ENCODE measurements around the gene LGALS1. TPM values are rescaled to one million over a fixed set of nuclear protein-coding genes. Genes with fewer than 3 reads are reported as not detected.

LGALS1 gene
- total RNA-seq, 1 experiment from 2014 or later, result 32.8 TPM

DNA sequence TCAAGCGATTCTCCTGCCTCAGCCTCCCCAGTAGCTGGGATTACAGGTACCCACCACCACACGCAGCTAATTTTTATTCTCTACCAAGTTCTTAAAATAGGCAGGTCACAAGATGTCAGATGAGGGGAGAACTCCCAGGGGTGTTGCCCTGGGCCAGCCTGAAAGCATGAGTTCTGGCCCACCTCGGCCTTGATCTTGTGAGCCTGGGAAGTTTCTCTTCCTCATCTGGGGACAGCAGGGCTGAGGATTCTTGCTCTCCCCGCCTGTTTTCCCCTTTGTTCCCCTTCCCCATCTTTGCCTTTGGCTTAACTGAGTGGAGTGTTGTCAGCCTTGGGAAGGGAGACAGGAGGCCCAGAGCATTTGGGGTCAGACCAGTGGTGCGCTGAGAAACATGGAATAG, 13.4 kb upstream of the LGALS1 start:
- H3K27me3 ChIP-seq (ENCODE audit: insufficient read depth, low read length), result no peaks in the 10 kb centered on the region
- no peak overlapping the region for H3K23ac ChIP-seq (ENCODE audit: insufficient read length, low read depth, low read length)
- H2AFZ ChIP-seq (ENCODE audit: low read length), result no peak overlapping the region
- Mint-ChIP-seq H3K27ac (0 out of 7 replicates have a peak overlapping the region, but pooled peaks of 1 of the 3 experiments have one; percentile 5), H3K4me1 (peaks cover 22 to 23% of the 10 kb centered on the region in 2 experiments), H3K9me3 (no peaks in the 10 kb centered on the region), H3K36me3 (ENCODE audit: insufficient read depth in 1 of 3, low read depth in 3 of 3) (peaks cover 13 to 34% (median 32%) of the 10 kb centered on the region in 3 experiments; a peak in 6 of 7 replicates), H3K4me3 (no peak overlapping the region), H3K27me3 (ENCODE audit: low read depth) (no peaks in the 10 kb centered on the region)
- H4K8ac ChIP-seq (replicated peaks; ENCODE audit: insufficient read length, low read depth, low read length), result no peak overlapping the region
- peaks cover 7% of the 10 kb centered on the region for H3K23me2 ChIP-seq (ENCODE audit: insufficient read length, low read depth, low read length, poor library complexity, severe bottlenecking)
- H4K91ac ChIP-seq (ENCODE audit: insufficient read length, low read depth, low read length), result no peak overlapping the region
- H2BK5ac ChIP-seq (ENCODE audit: insufficient read length, low read length), result no peak overlapping the region
- no peak overlapping the region for H3K56ac ChIP-seq (ENCODE audit: insufficient read length, low read depth, low read length)
- H2BK15ac ChIP-seq (ENCODE audit: low read depth, low read length), result no peak overlapping the region
- H3K9me3 ChIP-seq (ENCODE audit: control insufficient read depth, low read depth, low read length), result no peaks in the 10 kb centered on the region
- H3K79me2 ChIP-seq (ENCODE audit: insufficient read depth, low read length), result peaks cover 27% of the 10 kb centered on the region; the same call in 1 of the 2 replicates
- no peak for DNase-seq
- H2BK120ac ChIP-seq (ENCODE audit: low read depth, low read length, poor library complexity, severe bottlenecking), result no peak overlapping the region
- H2BK12ac ChIP-seq (ENCODE audit: insufficient read length, low read depth, low read length), result no peak overlapping the region
- H4K20me1 ChIP-seq (ENCODE audit: control insufficient read depth, insufficient read depth, insufficient read length), result no peaks in the 10 kb centered on the region
- H3K27ac ChIP-seq (ENCODE audit: insufficient read length, low read depth, low read length), result no peak overlapping the region
- peaks cover 15% of the 10 kb centered on the region for H3K79me1 ChIP-seq (ENCODE audit: insufficient read depth, low read depth, low read length, poor library complexity, severe bottlenecking)
- H3T11ph ChIP-seq (ENCODE audit: low read length), result no peak overlapping the region
- H3K4me1 ChIP-seq (ENCODE audit: insufficient read depth, low read length), result peaks cover 2% of the 10 kb centered on the region; the same call in 1 of the 2 replicates
- no CpG with 5 or more reads among the region's 5 CpGs for WGBS (ENCODE audit: extremely low coverage, insufficient read length, low lambda C conversion rate)
- no peak overlapping the region for H2BK20ac ChIP-seq (ENCODE audit: low read depth, low read length, poor library complexity, severe bottlenecking)
- H3K4ac ChIP-seq (ENCODE audit: low read depth, low read length), result no peak overlapping the region
- no peak overlapping the region for H4K5ac ChIP-seq (ENCODE audit: insufficient read length, low read depth, low read length)
- TF ChIP-seq, protein P1, sequence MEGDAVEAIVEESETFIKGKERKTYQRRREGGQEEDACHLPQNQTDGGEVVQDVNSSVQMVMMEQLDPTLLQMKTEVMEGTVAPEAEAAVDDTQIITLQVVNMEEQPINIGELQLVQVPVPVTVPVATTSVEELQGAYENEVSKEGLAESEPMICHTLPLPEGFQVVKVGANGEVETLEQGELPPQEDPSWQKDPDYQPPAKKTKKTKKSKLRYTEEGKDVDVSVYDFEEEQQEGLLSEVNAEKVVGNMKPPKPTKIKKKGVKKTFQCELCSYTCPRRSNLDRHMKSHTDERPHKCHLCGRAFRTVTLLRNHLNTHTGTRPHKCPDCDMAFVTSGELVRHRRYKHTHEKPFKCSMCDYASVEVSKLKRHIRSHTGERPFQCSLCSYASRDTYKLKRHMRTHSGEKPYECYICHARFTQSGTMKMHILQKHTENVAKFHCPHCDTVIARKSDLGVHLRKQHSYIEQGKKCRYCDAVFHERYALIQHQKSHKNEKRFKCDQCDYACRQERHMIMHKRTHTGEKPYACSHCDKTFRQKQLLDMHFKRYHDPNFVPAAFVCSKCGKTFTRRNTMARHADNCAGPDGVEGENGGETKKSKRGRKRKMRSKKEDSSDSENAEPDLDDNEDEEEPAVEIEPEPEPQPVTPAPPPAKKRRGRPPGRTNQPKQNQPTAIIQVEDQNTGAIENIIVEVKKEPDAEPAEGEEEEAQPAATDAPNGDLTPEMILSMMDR (conservative IDR thresholded peaks at IDR 0.05), result no peak
- no peak overlapping the region for H3K9ac ChIP-seq (ENCODE audit: extremely low read depth, insufficient read length, low read length)
- H3K18ac ChIP-seq (ENCODE audit: insufficient read length, low read depth, low read length), result no peak overlapping the region
- no peak overlapping the region for H3K14ac ChIP-seq (ENCODE audit: insufficient read depth, low read length)
- H2AK5ac ChIP-seq (ENCODE audit: insufficient read length, low read length), result no peak overlapping the region
- H3K4me2 ChIP-seq (ENCODE audit: insufficient read depth, insufficient read length, low read length), result no peak overlapping the region
